Measurements from ENCODE around the gene ATE1.
"Not testable (repeated sequence)": the region's sequence is repeated elsewhere in the genome, so short reads cannot be mapped to it uniquely, and the experiment has no call there.

The ATE1 gene

GRCh38 chr10:121927841-121928527 lies at the start of gene ATE1:
TSS of gene ATE1 (minus strand) at chr10:121928031. CDS start at chr10:121927949, 82 bp downstream.
- peak; percentile 88 for DNase-seq

GRCh38 chr10:121976607-121977006 lies 48.8 kb upstream of the ATE1 start:
- DNase-seq, result no peak

- DNase-seq, result no peak
These were observed 47.7 kb upstream of the ATE1 start for GRCh38 chr10:121975295-121976086.

GRCh38 chr10:121974535-121975294 lies 46.9 kb upstream of the ATE1 start, which contains the start of gene NSMCE4A:
TSS of gene NSMCE4A (minus strand) at chr10:121975217. CDS start at chr10:121975165, 52 bp downstream.
- peak; percentile 70 for DNase-seq

- no peak for DNase-seq
These were observed 46.2 kb upstream of the ATE1 start for GRCh38 chr10:121974019-121974534.

GRCh38 chr10:121969086-121969485 lies 41.3 kb upstream of the ATE1 start:
- DNase-seq, result not testable (repeated sequence)

GRCh38 chr10:121965996-121966395 lies 38.2 kb upstream of the ATE1 start:
- no peak for DNase-seq

GRCh38 chr10:121961456-121961855 lies 33.6 kb upstream of the ATE1 start:
- DNase-seq, result no peak

GRCh38 chr10:121959671-121960070 lies 31.8 kb upstream of the ATE1 start:
- DNase-seq, result no peak

GRCh38 chr10:121956111-121957061 lies 28.6 kb upstream of the ATE1 start:
- DNase-seq, result peak; percentile 10

- DNase-seq, result no peak
These were observed 24.4 kb upstream of the ATE1 start for GRCh38 chr10:121952226-121952625.

GRCh38 chr10:121949451-121949850 lies 21.6 kb upstream of the ATE1 start:
- no peak for DNase-seq

- no peak for DNase-seq
These were observed 21.2 kb upstream of the ATE1 start for GRCh38 chr10:121949049-121949448.

GRCh38 chr10:121947343-121948330 lies 19.8 kb upstream of the ATE1 start:
- DNase-seq, result no peak

- peak; percentile 61 for DNase-seq
These were observed 15.1 kb upstream of the ATE1 start for GRCh38 chr10:121942749-121943416.

- no peak for DNase-seq
These were observed 13.7 kb upstream of the ATE1 start for GRCh38 chr10:121941532-121941931.

GRCh38 chr10:121936295-121936694 lies 8.5 kb upstream of the ATE1 start:
- DNase-seq, result no peak

- DNase-seq, result no peak
These were observed 7.9 kb upstream of the ATE1 start for GRCh38 chr10:121935702-121936101.

- not testable (repeated sequence) for DNase-seq
These were observed 2.6 kb upstream of the ATE1 start for GRCh38 chr10:121930268-121931085.

Data from T1000 (cell line).